K562 (cell line): ENCODE results near the gene DYNC1I1. TPM values are rescaled to one million over a fixed set of nuclear protein-coding genes. Genes with fewer than 3 reads are reported as not detected.

ENCODE experiments used
- ATAC-seq: fragments of 200-7000 bp; cut with Tn5 transposase; 3 replicates; pipeline ENCODE4 v1.9.1; 2020; ENCODE audit warnings: moderate library complexity
- BruUV-seq: library from RNA; stranded (reverse); fragments of 400-500 nt; replicated peaks from 2 replicates; lab custom pipeline; 2021; lab: Mats Ljungman, UMichigan
- CTCF ChIA-PET: fragments of 300-600 bp; formaldehyde crosslinking; extraction: SDS; loops from one replicate; lab custom pipeline; 2021; ENCODE audit warnings: low intra/inter-chr PET ratio; lab: Yijun Ruan, JAX
- POLR2A ChIA-PET: fragments of 300-600, 350-650 bp; sonication (Branson Sonifier 250); formaldehyde crosslinking; extraction: SDS; loops from one replicate; lab custom pipeline; 2021; ENCODE audit warnings: antibody characterized with exemption, inconsistent platforms; lab: Yijun Ruan, JAX
- DNase-seq, 4 experiments: peaks; one replicate each; pipeline versions ENCODE4 v3.0.0 to v3.0.0-alpha.2; 2011 to 2018; ENCODE audit warnings: low spot score in 3 of 4, mixed read lengths in 3 of 4; ENCODE audit errors: extremely low read depth in 1 of 4
- FAIRE-seq: peaks from 2 replicates; lab custom pipeline; 2011; peaks lifted over from hg19 to GRCh38; lab: Jason Lieb, UNC
- H2AFZ ChIP-seq: 2 replicates; pipeline ENCODE4 v1.6.0; 2011; ENCODE audit warnings: low read depth, low read length, control low read depth, inconsistent platforms
- H3K27ac ChIP-seq: fragments of 200-600 bp; 3 replicates; pipeline ENCODE4 v1.8.0; 2011; ENCODE audit warnings: low read depth, mild to moderate bottlenecking, control low read depth, inconsistent platforms, low read length, moderate library complexity, mixed read lengths; ENCODE audit errors: extremely low read depth
- H3K27me3 ChIP-seq, 2 experiments: fragments of 300-600 bp in 1 of 2; 2 replicates in 1 of 2; 3 replicates in 1 of 2; pipeline versions ENCODE4 v1.6.0 to v1.8.0; 2011; ENCODE audit warnings: inconsistent platforms in 2 of 2, low read length in 2 of 2, mild to moderate bottlenecking in 1 of 2, mixed read lengths in 1 of 2, moderate library complexity in 1 of 2; ENCODE audit not compliant: control insufficient read depth in 2 of 2, insufficient read depth in 2 of 2
- H3K36me3 ChIP-seq: fragments of 300-600 bp; 3 replicates; pipeline ENCODE4 v1.8.0; 2011; ENCODE audit warnings: mild to moderate bottlenecking, low read length, inconsistent platforms; ENCODE audit not compliant: control insufficient read depth, insufficient read depth
- H3K4me1 ChIP-seq, 2 experiments: fragments of 200-600 bp in 1 of 2; replicated peaks in 1 of 2; 2 replicates in 1 of 2; 3 replicates in 1 of 2; pipeline versions ENCODE4 v1.5.1 to v1.8.0; 2011; ENCODE audit warnings: inconsistent platforms in 2 of 2, low read length in 2 of 2, mild to moderate bottlenecking in 1 of 2, mixed read lengths in 1 of 2, moderate library complexity in 1 of 2; ENCODE audit not compliant: control insufficient read depth in 2 of 2, insufficient read depth in 2 of 2
- H3K4me2 ChIP-seq: 2 replicates; pipeline ENCODE4 v1.6.1; 2011; ENCODE audit warnings: low read length, control low read depth, inconsistent platforms, mixed read lengths; ENCODE audit not compliant: insufficient read depth
- H3K4me3 ChIP-seq: fragments of 200-600 bp; sonication (generic), shearing (Covaris generic); 2 replicates; pipeline ENCODE4 v1.5.1; 2016; ENCODE audit warnings: control low read depth, inconsistent platforms
- H3K79me2 ChIP-seq: fragments of 200-600 bp; 3 replicates; pipeline ENCODE4 v1.8.0; 2011; ENCODE audit warnings: low read length, inconsistent platforms; ENCODE audit not compliant: control insufficient read depth, insufficient read depth
- H3K9ac ChIP-seq, 2 experiments: 2 replicates each; pipeline versions ENCODE4 v1.6.0 to v1.6.1; 2011; ENCODE audit warnings: low read depth in 2 of 2, low read length in 2 of 2, control low read depth in 1 of 2, inconsistent platforms in 1 of 2, mild to moderate bottlenecking in 1 of 2, mixed read lengths in 1 of 2; ENCODE audit not compliant: insufficient read depth in 1 of 2
- H3K9me1 ChIP-seq: one replicate; pipeline ENCODE4 v1.6.0; 2011; ENCODE audit warnings: inconsistent platforms, mild to moderate bottlenecking, low read length, moderate library complexity; ENCODE audit not compliant: control insufficient read depth, insufficient read depth
- H3K9me3 ChIP-seq: replicated peaks from 2 replicates; pipeline ENCODE4 v1.5.1; 2011; ENCODE audit warnings: low read depth, low read length, inconsistent platforms; ENCODE audit not compliant: control insufficient read depth, insufficient read depth
- H4K20me1 ChIP-seq: replicated peaks from 2 replicates; pipeline ENCODE4 v1.6.1; 2011; ENCODE audit warnings: low read length, inconsistent platforms, mixed read lengths; ENCODE audit not compliant: control insufficient read depth, insufficient read depth
- IRF2 ChIP-seq: sonication (generic); formaldehyde crosslinking; IDR thresholded peaks from 2 replicates; pipeline ENCODE4 v1.8.1; 2022; ENCODE audit warnings: mild to moderate bottlenecking, missing genetic modification reagents
- MEF2D ChIP-seq: conservative IDR thresholded peaks from 2 replicates; pipeline ENCODE4 v1.6.1; 2016; ENCODE audit warnings: low read depth, missing genetic modification characterization, missing compliant biosample characterization
- SMARCB1 ChIP-seq: IDR thresholded peaks from 2 replicates; pipeline ENCODE4 v1.6.1; 2011; ENCODE audit warnings: improper control_type of control experiment, low read depth; ENCODE audit not compliant: insufficient read length
- ZNF57 ChIP-seq: fragments of 450-650 bp; formaldehyde crosslinking; IDR thresholded peaks from 2 replicates; pipeline ENCODE4 v1.4.0; 2020; ENCODE audit warnings: mild to moderate bottlenecking, moderate library complexity
- ZZZ3 ChIP-seq: fragments of 450-650 bp; IDR thresholded peaks from 2 replicates; pipeline ENCODE4 v1.6.1; 2016; ENCODE audit warnings: antibody characterized with exemption, mild to moderate bottlenecking, moderate library complexity
- WGBS: fragments of 100-300 bp; shearing (Covaris generic); methylation state at CpG from one replicate; pipeline ENCODE4 v1.1.6; 2016; ENCODE audit warnings: low coverage, mixed read lengths; ENCODE audit not compliant: insufficient coverage; ENCODE audit errors: missing lambda C conversion rate; 5-methylcytosine and 5-hydroxymethylcytosine counted together
- in situ Hi-C: fragments of 300-500 bp; cut with MboI; formaldehyde crosslinking; loops from 4 replicates; pipeline ENCODE4 v1.15.0; 2018; ENCODE audit warnings: inconsistent platforms, mixed read lengths
- intact Hi-C: fragments of 100-400 bp; cut with micrococcal nuclease; formaldehyde crosslinking; loops from 2 replicates; pipeline ENCODE4 v1.14.2; 2022
- polyA plus RNA-seq, 8 experiments: library from polyadenylated mRNA; depleted of rRNA in 4 of 8; stranded (reverse) in 5 of 8; unstranded in 3 of 8; fragments of >200 nt; fragmentation: Nextera tagmentation in 2 of 8; fragmentation: Illumina TruSeq in 1 of 8; extraction: Ambion mirVana in 2 of 8; extraction: Trizol in 1 of 8; gene quantifications; 2 replicates each; pipeline versions ENCODE4 v1.2.1 to v1.2.3, GENCODE V29; 2011 to 2014; ENCODE audit warnings: inconsistent platforms in 1 of 8, missing spikeins in 1 of 8
- total RNA-seq, 7 experiments: library from RNA; depleted of rRNA in 6 of 7; stranded (reverse); fragments of >200 nt in 6 of 7; fragmentation: Illumina TruSeq in 2 of 7; extraction: Trizol in 2 of 7; gene quantifications; 2 replicates each; pipeline versions ENCODE4 v1.2.1 to v1.2.3, GENCODE V29; 2011 to 2021; ENCODE audit warnings: low replicate concordance in 1 of 7
- TF ChIP-seq, protein P1 (sequence below): sonication (generic); formaldehyde crosslinking; IDR thresholded peaks from 2 replicates; pipeline ENCODE4 v1.9.0; 2022; ENCODE audit warnings: mild to moderate bottlenecking, missing genetic modification reagents
- TF ChIP-seq, protein P2 (sequence below): fragments of 150-350 bp; IDR thresholded peaks from 2 replicates; pipeline ENCODE4 v1.6.1; 2014; ENCODE audit warnings: low read depth, mild to moderate bottlenecking, low read length, borderline replicate concordance
- TF ChIP-seq, protein P3 (sequence below): fragments of 450-650 bp; formaldehyde crosslinking; IDR thresholded peaks from 2 replicates; pipeline ENCODE4 v1.4.0; 2022; ENCODE audit warnings: missing genetic modification characterization

Gene DYNC1I1
- total and polyA plus RNA-seq, 9 of the 15 experiments (the other 6 are each of a cell fraction or from before 2014, with no cell fraction given): 0.22 to 1.5 (median 0.44) TPM

DNA sequence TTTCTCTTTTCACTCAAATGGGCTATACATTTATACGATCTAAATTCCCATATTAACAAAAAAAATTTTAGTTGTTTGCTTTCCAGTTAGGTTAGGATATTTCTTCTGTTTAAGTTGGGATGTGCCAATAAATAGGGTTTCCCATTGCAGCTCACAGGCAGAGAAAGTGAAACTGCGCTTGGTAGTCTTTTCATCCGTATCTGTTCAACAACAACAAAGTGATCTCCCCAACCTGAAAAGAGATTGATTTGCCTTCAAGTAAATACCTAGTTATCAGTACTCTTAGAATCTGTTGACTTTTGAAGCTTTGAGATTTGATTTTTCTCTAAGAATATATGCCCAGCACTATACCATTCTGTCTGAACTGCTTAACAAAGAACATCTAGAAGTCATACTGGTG, 143.4 kb downstream of the DYNC1I1 start:
- H3K4me3 ChIP-seq: no peak overlapping the region
- H3K27ac ChIP-seq: no peak overlapping the region
- H3K4me1 ChIP-seq: no peaks in the 10 kb centered on the region
- no peaks in the 10 kb centered on the region for H3K9me1 ChIP-seq
- intact Hi-C loops (loop anchor here (1.0 to 10.0 kb wide), 6 partner anchors 162 to 1932 kb away; no protein-coding TSS in a partner anchor), in situ Hi-C loops (loop anchor here (10.0 kb wide), 2 partner anchors 1109 to 1929 kb away; partner anchors contain the start of gene DLX5)
- no peaks in the 10 kb centered on the region; a peak in 1 of 5 replicates for H3K27me3 ChIP-seq
- H2AFZ ChIP-seq: no peak overlapping the region
- FAIRE-seq: no peak
- BruUV-seq: no TSS peak
- TF ChIP-seq, protein P1, sequence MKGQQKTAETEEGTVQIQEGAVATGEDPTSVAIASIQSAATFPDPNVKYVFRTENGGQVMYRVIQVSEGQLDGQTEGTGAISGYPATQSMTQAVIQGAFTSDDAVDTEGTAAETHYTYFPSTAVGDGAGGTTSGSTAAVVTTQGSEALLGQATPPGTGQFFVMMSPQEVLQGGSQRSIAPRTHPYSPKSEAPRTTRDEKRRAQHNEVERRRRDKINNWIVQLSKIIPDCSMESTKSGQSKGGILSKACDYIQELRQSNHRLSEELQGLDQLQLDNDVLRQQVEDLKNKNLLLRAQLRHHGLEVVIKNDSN (CRISPR knock-in tag): no peak
- TF ChIP-seq IRF2 (CRISPR knock-in tag) (no peak), MEF2D (no peak), ZNF57 (CRISPR knock-in tag) (no peak), SMARCB1 (no peak), ZZZ3 (no peak)
- TF ChIP-seq, protein P2, sequence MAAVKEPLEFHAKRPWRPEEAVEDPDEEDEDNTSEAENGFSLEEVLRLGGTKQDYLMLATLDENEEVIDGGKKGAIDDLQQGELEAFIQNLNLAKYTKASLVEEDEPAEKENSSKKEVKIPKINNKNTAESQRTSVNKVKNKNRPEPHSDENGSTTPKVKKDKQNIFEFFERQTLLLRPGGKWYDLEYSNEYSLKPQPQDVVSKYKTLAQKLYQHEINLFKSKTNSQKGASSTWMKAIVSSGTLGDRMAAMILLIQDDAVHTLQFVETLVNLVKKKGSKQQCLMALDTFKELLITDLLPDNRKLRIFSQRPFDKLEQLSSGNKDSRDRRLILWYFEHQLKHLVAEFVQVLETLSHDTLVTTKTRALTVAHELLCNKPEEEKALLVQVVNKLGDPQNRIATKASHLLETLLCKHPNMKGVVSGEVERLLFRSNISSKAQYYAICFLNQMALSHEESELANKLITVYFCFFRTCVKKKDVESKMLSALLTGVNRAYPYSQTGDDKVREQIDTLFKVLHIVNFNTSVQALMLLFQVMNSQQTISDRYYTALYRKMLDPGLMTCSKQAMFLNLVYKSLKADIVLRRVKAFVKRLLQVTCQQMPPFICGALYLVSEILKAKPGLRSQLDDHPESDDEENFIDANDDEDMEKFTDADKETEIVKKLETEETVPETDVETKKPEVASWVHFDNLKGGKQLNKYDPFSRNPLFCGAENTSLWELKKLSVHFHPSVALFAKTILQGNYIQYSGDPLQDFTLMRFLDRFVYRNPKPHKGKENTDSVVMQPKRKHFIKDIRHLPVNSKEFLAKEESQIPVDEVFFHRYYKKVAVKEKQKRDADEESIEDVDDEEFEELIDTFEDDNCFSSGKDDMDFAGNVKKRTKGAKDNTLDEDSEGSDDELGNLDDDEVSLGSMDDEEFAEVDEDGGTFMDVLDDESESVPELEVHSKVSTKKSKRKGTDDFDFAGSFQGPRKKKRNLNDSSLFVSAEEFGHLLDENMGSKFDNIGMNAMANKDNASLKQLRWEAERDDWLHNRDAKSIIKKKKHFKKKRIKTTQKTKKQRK: no peak
- TF ChIP-seq, protein P3, sequence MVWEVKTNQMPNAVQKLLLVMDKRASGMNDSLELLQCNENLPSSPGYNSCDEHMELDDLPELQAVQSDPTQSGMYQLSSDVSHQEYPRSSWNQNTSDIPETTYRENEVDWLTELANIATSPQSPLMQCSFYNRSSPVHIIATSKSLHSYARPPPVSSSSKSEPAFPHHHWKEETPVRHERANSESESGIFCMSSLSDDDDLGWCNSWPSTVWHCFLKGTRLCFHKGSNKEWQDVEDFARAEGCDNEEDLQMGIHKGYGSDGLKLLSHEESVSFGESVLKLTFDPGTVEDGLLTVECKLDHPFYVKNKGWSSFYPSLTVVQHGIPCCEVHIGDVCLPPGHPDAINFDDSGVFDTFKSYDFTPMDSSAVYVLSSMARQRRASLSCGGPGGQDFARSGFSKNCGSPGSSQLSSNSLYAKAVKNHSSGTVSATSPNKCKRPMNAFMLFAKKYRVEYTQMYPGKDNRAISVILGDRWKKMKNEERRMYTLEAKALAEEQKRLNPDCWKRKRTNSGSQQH (CRISPR knock-in tag): no peak
- no peaks in the 10 kb centered on the region for H3K9me3 ChIP-seq
- H3K36me3 ChIP-seq: no peaks in the 10 kb centered on the region
- ATAC-seq: no peak
- WGBS: 1% methylated on average over 3 of the region's 3 CpGs
- no peak for DNase-seq
- ChIA-PET POLR2A (no interaction called here), CTCF (no interaction called here)
- no peaks in the 10 kb centered on the region for H3K79me2 ChIP-seq
- H4K20me1 ChIP-seq: no peaks in the 10 kb centered on the region
- no peak overlapping the region for H3K9ac ChIP-seq
- H3K4me2 ChIP-seq: no peak overlapping the region
